ENCODE results near the gene PGAM2.

Gene PGAM2

GRCh38 chr7:44103566-44103922 lies 38.2 kb upstream of the PGAM2 start:
- no peak for DNase-seq

GRCh38 chr7:44102846-44103565 lies 37.6 kb upstream of the PGAM2 start:
- no peak for DNase-seq

- DNase-seq = no peak
Observed at GRCh38 chr7:44101966-44102845, 36.8 kb upstream of the PGAM2 start.

GRCh38 chr7:44101303-44101965 lies 36.1 kb upstream of the PGAM2 start:
- no peak for DNase-seq

GRCh38 chr7:44100458-44101302 lies 35.3 kb upstream of the PGAM2 start:
- no peak for DNase-seq

GRCh38 chr7:44099669-44100068 lies 34.3 kb upstream of the PGAM2 start:
- no peak for DNase-seq

GRCh38 chr7:44098092-44099068 lies 33.0 kb upstream of the PGAM2 start:
- DNase-seq = no peak

- DNase-seq = no peak
Observed at GRCh38 chr7:44097064-44097932, 31.9 kb upstream of the PGAM2 start.

- no peak for DNase-seq
Observed at GRCh38 chr7:44096326-44096881, 31.0 kb upstream of the PGAM2 start.

- no peak for DNase-seq
Observed at GRCh38 chr7:44095781-44096180, 30.4 kb upstream of the PGAM2 start.

- no peak for DNase-seq
Observed at GRCh38 chr7:44094883-44095592, 29.7 kb upstream of the PGAM2 start.

- no peak for DNase-seq
Observed at GRCh38 chr7:44094365-44094764, 29.0 kb upstream of the PGAM2 start.

GRCh38 chr7:44093102-44093641 lies 27.8 kb upstream of the PGAM2 start:
- DNase-seq = no peak

GRCh38 chr7:44087911-44088838 lies 22.8 kb upstream of the PGAM2 start:
- DNase-seq = no peak

GRCh38 chr7:44086627-44087026 lies 21.3 kb upstream of the PGAM2 start:
- DNase-seq = no peak

- DNase-seq = no peak
Observed at GRCh38 chr7:44085546-44085945, 20.2 kb upstream of the PGAM2 start.

- no peak for DNase-seq
Observed at GRCh38 chr7:44084701-44085100, 19.3 kb upstream of the PGAM2 start.

- no peak for DNase-seq
Observed at GRCh38 chr7:44083796-44084195, 18.4 kb upstream of the PGAM2 start.
